Muscle of arm (tissue), 12 donors: ENCODE measurements around the gene TNIK. TPM values are rescaled to one million over a fixed set of nuclear protein-coding genes. Genes with fewer than 3 reads are reported as not detected.

Experiments used
- DNase-seq: peaks from one replicate; pipeline ENCODE4 v3.0.0-alpha.2; 2013
- polyA plus RNA-seq, 12 donors: library from polyadenylated mRNA; unstranded; fragments of 120-200 nt; gene quantifications; one replicate each; pipeline ENCODE4 v1.2.1, GENCODE V29; 2013; ENCODE audit not compliant: insufficient read length in 12 of 12

The TNIK gene
- polyA plus RNA-seq, 12 donors: 24.3 to 57.4 (median 42.7) TPM; not detected in 1

DNA sequence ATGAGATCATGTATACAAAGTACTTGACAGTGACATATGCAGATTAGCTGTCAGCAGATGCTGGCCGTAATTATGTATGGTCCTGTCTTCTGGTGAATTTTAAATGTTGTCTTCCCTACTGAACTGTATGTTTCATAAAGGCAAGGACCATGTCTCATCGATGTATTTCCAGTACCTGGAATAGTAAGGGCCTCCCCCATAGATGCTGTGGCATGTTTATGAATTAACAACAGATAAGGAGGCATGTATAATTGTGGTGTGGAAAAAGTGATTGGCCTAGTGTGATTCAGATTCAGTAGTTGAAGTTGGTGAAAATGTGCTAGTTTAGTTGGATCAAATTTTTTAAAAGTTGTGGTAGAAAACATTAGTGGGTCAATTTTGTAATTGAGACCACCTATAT is 231.0 kb downstream of the TNIK start:
- no peak for DNase-seq

DNA sequence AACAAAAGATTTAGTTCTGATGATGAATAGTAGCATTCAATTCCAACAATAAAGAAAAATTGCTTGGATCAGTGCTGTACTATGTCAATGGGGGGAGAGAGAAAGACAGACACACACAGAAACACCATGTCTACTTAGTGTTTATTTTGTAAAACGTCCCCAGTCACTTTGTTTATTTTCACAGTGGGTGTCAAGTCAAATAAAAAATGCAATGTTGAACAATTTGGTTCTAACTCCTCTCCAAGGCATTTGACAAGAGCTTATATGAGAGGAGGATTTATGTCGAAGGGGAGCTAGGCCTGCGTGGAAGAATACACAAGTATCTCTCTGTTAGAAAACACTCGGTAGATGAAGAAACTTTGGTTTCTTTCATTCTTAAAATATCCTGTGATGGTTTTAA is 232.0 kb downstream of the TNIK start:
- DNase-seq: no peak

DNA sequence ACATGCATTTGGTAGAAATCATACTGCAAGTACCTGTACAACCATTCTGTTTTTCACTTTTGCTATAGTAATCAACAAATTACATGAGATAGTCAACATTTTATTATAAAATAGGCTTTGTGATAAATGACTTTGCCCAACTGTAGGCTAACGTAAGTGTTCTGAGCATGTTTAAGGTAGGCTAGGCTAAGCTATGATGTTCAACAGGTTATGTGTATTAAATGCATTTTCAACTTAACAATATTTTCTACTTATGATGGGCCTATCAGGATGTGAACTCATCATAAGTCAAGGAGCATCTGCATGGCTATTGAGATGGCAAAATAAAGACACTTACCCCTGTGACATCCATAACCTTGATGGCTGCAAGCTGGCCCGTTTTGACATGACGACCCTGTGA is 232.4 kb downstream of the TNIK start:
- no peak for DNase-seq

DNA sequence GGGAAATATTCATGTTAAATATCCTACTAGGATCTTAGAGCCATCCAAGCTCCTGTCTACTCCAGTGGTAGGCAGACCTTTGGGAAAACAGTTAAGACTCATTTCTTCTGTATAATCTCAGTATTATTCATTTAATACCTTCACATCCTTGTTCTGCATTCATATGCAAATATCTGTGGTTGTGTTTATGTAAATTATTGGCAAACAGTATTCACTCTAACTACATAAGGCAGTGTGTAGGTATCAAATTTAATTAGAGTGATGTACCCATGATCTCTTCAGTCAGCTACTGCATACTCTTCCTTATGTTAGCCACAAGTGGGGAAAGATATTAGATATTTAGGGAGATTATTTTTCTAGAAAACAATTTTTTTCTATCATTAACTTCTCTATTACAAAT is 232.8 kb downstream of the TNIK start:
- no peak for DNase-seq

DNA sequence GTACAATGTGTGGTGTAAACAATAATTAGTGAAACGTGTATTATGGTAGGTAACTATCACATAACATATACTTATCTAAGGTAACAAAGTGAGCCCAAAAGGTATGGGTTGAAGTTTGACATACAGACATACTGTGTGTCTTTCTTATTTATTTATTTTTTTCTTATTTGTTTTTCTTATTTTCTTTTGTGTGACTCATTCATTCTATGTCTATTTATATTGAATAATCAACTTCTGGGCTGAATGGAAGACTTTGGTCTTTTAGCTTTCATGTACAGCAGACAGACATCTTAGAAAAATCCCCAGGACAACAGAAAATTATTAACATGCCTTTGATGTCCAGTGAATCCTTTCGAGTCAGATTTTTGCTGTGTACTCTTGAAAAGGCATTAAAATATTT is 233.4 kb downstream of the TNIK start:
- no peak for DNase-seq

DNA sequence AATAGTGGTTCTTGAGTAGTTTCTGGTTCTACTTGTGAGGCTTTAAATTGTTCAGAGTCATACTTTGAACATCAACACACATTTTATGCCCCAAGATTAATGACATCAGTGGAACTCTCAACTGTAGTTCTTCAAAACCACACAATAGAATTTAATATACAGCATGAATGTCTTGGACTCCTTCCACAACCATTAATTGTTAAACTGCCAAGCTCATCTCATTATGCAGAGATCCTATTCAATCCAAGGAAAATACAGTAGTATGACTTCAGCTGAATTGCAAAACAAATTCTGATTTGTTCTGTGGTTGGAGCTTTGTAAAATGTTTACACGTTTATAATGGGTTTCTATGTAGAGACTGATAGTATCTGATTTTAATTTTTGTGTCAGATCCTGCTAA is 234.5 kb downstream of the TNIK start:
- DNase-seq: no peak

DNA sequence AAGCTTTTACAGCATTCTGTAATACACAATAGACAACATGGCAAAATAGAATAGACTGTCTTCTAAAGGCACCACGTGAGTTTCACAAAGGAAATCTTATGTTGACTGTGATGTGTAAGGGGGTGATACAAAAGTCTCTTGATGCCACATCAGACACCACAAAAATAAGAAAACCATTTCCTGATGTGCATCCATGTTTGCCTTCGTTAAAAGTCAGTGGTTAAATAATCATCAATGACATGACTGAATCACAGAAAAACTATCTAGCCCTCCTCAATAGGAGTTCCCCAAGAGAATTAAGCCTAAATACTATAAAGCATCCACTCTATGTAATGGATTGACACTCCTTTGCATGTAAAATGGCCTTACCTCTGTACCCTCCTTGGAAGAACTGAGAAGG is 235.0 kb downstream of the TNIK start:
- DNase-seq: no peak

DNA sequence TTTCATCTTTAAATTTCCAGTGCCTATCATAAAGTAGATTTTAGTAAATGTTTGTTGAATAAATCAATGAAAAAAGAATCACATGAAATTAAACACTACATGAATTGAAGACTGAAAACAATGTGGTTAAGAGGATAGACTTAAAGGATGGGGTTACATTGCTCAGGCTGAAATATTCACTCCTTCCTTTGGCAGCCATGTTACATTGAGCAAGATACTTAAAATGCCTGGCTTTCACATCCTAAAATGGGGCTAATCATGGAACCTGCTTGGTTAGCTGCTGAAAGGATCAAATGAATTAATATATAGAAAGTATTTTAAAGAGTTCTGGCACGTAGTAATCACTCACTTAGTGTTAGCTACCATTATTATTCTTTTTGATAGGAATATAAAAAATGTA is 236.8 kb downstream of the TNIK start:
- no peak for DNase-seq

DNA sequence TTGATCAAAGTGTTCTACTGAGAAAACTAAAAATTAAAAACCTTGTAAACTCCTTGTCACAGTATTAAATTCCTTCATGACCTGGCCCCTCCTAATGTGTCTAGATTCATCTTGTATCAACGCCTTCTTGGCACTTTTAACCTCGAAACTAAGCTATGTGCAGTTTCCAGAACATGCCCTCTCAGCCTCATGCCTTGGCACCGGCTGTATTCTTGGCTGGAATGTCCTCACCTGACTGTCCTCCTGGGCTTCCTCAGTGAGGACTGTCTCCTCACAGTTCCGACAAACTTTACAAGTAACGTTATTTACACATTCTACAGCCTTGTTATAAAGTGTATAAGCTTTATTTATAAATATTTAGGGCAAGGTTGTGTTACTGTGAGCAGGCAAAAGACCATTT is 237.2 kb downstream of the TNIK start:
- DNase-seq: no peak

DNA sequence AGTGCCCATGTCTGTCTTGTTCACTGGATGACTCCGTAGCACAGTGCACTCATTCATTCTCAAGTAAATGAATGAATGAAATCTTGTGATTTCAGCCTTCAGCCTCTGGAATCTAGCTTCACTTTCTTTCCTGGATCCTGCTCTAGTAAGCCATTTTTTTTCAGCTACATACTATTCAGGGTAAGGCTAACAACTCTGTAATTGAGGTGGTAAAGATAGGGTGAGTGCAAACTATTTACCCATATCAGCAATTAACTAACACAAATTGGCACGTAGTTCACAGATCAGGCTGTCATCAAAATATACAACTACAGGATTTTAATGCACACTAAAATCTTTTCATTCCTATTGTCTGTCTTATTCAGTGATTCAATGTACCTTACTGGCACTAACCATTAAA is 238.6 kb downstream of the TNIK start:
- no peak for DNase-seq

DNA sequence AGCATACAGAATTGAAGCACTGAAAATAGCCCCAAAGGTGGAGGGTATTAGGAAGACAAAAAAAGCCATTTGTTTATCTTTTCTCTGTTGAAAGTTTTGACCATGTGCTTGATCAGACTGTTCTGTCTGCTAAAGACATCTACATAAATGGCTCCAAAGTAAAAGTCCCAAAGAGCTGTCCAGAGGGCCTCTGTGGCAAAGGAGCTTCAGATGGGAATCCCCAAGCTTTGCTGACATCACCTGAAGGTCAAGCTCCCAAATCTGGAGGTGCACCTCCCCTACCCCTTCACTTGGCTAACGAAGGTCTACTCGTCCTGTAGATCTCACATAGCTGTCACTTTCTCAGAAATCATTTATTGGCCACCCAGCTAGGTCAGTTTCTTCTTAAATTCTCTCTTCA is 239.1 kb downstream of the TNIK start:
- no peak for DNase-seq

DNA sequence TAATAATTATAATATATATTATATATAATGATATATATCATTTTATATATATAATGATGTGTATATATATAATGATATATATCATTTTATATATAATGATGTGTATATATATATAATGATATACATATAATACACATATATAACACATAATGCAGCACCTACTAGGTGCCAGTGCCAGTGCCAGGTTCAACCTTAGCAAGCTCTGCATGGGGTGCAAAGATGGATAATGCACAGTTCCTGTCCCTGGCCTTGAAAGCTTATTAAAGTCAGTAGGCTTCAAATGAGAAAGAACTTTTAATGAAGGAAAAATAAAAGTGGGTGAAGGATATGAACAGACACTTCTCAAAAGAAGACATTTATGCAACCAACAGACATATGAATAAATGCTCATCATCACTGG is 240.9 kb downstream of the TNIK start:
- DNase-seq: no peak

DNA sequence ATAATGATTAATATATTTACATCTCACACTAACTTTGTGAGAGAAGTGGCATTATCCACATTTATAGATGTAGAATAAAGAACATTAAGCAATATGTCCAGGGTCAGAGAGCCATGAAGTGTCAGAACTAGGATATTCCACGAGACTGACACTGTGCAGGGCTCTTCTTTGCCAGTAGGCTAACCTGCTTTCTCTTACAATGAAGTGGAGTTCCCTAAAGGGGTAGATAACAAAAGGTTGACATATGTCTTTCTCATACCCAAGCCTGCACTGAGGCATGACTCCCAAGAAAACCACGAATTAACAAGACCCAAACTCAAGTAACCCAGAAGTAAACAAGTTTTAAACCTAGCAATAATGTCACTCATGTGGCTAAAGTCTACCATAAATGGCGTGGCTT is 242.1 kb downstream of the TNIK start:
- no peak for DNase-seq

DNA sequence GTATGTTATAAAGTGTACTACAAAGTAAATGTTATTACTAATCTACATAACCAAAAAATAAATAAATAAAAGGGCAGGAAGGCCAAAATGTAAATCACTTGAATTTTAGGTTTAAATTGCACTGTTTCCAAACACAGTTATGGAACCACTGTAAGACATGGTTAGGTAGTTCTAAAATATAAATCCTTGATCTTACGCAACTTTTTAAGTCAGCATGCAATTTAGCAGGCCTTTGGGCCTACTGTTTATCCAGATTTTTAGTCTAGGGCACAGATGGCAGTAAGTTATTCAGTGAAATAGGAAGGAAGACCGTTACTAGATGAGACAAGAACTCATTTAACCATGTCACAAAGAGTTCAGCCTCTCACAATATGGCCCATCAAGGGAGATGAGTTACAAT is 246.3 kb downstream of the TNIK start:
- no peak for DNase-seq

DNA sequence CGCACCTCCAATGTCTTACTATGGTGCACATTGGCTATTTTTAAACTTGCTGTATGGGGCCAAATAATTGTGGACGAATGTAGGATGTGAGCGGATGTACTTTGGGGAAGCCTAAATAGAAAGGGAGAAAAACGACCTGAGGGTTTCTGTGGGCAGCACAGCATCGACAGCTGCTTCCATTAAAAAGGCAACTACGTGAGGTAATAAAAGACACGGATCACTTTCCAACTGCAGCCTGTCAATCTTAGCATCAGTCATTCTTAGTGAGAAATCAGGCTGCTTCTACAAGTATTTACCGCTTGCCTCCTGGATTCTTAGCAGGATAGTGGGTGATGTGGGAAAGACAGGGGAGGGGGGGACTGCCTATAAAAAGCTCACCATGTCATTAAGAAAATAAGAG is 247.0 kb downstream of the TNIK start:
- DNase-seq: no peak

DNA sequence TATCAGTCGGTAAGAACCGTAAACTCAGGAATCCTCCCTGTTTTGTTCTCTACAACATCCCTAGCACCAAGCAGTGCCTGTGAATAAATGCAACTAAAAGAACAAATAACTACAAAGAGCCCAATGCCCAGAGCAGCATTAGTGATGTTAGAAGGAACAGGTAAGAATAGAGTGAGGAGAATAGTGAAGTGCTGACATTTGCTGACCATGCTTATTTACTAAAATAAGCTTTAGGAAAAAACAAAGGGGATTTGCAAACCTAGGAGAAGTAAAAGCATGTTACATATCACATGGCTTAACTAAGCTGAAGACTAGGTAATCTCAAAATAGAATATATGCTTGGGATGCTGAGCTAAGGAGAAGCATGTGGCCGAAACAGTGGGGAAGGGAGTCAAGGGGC is 247.6 kb downstream of the TNIK start:
- no peak for DNase-seq

DNA sequence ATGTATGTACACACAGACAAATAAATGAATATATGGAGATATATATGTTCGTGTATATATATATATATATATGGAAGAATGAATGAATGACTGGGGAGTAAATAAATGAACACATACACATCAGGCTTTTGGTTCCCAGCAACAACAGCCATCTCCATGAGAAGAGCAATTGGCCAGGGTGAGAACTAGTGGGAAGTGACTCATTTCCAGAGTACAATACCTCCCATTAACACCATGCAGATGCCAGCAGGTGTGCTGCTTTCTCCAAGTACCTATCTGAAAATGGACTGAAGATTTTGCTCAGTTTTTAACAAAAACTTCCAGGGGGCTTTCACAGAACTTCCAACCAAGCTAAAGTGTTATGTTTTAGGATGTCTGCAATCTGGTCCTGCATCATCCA is 253.9 kb downstream of the TNIK start:
- DNase-seq: no peak

DNA sequence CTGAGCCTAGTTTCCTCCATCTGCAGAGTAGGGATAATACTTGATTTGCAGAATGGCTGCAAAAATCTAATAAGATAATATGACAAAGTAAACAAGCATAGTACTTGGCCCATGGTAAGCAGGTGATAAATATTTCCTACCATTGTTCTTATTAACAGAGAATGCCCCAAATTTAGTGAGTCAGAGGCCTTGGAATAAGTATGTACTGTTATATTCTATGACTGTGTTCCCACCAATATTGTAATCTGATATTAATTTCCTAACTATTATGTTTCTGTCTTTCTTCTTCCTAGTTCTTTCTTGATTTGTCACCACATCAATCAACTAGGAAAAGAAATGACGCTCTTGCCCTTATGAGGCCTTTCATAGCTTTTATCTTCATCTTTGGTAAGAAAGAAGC is 255.3 kb downstream of the TNIK start:
- DNase-seq: no peak

DNA sequence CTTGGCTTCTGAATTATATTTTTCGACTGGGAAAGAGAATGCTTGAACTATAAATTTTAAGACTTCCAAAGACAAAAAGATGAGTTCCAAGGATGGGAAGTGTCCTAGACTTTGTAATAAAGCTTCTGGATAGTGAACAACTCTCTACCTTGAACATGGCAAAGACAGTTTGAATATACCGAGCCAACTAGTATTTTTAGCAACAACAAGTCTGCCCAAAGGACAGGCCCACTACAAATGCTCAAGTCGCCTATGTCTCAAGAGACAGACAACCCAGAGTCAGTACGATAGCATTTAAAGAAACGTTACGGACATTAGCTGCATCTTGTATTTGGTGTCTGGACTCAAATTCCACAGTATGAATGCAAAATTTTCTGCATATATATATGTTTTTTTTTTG is 258.4 kb downstream of the TNIK start:
- DNase-seq: no peak

DNA sequence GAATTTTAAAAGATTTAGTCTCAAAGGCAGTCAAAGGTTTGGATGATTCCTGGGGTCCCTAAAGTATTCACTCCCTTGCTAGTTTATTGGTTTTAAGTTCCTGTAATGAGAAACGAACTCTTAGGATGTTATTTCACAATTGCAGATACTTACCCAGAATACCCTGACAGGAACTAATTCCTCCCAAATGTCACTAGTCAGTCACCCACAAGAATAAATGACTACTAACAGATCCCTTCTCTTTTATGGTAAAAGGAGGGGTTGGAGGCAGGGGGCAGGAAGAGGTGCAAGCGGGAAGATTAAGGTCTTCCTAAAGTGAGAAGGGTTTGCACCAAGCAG is 259.5 kb downstream of the TNIK start:
- DNase-seq: no peak

DNA sequence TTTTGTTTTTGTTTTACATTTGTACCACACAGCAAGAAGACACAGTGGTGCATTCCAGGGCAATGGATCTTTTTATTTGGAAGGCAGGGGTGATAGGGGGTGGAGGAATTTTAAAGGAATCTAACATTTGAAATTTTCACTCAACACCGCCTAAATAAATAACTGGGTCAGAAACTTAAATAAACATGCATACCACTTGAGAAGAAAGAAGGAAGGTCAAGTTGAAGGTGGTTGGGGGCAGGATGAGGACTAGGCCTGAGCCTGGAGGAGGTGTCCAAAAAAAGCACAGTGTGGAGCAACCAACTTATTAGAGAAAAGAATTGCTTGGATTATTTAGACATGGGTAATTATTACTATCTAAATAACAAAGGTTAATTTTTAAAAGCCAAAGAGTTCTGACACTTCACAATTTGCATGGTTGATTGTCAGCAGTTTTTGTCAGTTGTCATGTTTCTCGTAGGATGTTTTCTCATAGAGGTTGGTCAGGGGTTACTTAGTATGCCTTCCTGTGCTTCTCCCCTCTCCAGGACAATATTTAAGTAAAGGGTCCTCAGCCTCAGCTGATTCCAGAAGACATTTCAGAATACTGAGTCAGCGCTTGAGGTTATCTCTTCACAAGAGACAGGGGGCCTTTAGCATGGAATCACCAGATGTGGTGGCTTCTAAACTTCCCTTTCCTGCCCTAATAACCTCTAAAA is 260.0 kb downstream of the TNIK start:
- DNase-seq: no peak

DNA sequence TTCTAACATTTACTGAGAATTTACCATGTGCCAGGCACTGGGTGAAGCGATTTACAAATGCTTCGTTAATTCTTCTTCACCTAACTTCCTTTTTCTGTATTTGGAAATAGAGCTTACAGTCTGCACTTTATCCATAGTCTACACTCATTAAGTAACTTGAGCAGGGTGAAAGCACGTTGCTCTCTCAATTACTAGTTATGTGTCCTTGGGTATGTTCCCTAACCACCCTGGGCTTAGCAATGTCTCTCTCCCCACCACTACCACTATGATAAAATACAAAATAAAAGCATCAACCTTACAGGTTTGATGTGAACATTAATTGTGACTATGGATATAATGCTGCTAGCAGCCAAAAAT is 260.8 kb downstream of the TNIK start:
- DNase-seq: no peak

DNA sequence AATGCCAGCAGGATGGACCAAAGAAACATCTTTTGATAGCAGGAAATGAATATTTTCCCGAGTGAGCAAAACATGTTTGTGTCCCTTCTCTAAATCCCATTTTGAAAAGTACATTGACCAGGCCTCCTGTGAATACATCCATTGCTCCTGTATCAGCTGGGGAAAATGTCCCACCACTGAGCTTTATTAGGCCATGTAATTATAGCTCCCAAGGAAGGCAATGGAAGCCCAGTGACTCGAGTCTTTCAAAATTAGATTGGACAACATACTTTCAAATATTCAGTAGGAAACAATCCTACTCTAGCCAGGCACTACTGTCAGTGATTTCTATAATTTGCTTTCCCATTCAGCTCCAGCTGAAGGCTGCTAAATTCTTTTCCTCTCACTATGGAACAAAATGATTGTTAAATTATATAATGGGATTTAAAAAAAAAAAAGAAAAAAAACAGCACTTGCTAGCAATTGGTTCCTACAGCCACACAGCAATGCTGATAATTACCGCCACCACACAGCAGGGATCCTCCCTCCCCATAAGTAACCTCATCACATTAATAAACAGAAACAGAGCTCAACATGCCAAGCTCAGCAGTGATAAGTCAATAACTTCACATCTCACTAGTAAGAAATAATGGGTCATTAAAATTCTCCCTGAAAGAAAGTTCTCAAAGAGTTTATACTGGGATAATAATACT is 261.3 kb downstream of the TNIK start:
- DNase-seq: no peak

DNA sequence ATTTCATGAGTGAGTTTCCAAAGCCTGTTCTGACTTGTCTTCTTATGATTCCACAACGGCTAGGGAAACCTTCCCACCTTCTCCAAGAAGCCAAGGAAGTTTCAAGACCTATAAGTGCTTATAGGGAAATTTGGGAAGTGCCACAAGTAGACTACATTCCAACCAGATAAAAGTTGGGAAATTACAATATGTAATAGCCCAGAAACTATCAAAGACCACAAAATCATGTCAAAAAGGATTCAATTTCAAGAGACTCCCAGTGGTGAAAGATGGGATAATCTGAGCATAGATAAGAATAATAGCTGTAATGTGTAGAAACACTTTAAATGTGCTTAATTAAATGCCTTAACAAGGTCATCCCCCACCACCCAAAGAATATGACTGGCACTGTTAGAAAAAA is 264.5 kb downstream of the TNIK start:
- no peak for DNase-seq
